RWPE2 (cell line): ENCODE results near the gene ZNF710.

ENCODE experiments used
- ATAC-seq: fragments of 200-7000 bp; cut with Tn5 transposase; 3 replicates; pipeline ENCODE4 v1.9.1; 2021; ENCODE audit warnings: low read depth
- DNase-seq: peaks from one replicate; pipeline ENCODE4 v3.0.0-alpha.2; 2020; ENCODE audit warnings: low spot score
- H3K27ac ChIP-seq: fragments of 450-650 bp; 2 replicates; pipeline ENCODE4 v1.5.1; 2017; ENCODE audit warnings: mild to moderate bottlenecking; ENCODE audit not compliant: poor library complexity, severe bottlenecking
- H3K27me3 ChIP-seq: fragments of 250-450 bp; sonication (Bioruptor Pico); 2 replicates; pipeline ENCODE4 v1.5.1; 2021; ENCODE audit warnings: mild to moderate bottlenecking, moderate library complexity; ENCODE audit not compliant: insufficient read depth, poor library complexity, severe bottlenecking
- H3K36me3 ChIP-seq: fragments of 250-450 bp; sonication (Bioruptor Pico); 2 replicates; pipeline ENCODE4 v1.5.1; 2020; ENCODE audit warnings: low read depth, mild to moderate bottlenecking, moderate library complexity
- H3K4me1 ChIP-seq: fragments of 250-450 bp; sonication (Bioruptor Pico); 2 replicates; pipeline ENCODE4 v1.5.1; 2021; ENCODE audit warnings: mild to moderate bottlenecking, moderate library complexity; ENCODE audit not compliant: insufficient read depth, poor library complexity, severe bottlenecking
- H3K4me3 ChIP-seq: fragments of 250-450 bp; sonication (Bioruptor Pico); 2 replicates; pipeline ENCODE4 v1.5.1; 2021; ENCODE audit warnings: mild to moderate bottlenecking, moderate library complexity; ENCODE audit not compliant: severe bottlenecking
- H3K9me3 ChIP-seq: fragments of 250-450 bp; sonication (Bioruptor Pico); 2 replicates; pipeline ENCODE4 v1.5.1; 2021; ENCODE audit warnings: mild to moderate bottlenecking, moderate library complexity; ENCODE audit not compliant: severe bottlenecking
- TF ChIP-seq, protein P1 (sequence below): fragments of 450-650 bp; IDR thresholded peaks from one replicate; pipeline ENCODE4 v1.5.1; 2017; ENCODE audit warnings: mild to moderate bottlenecking, moderate library complexity; ENCODE audit not compliant: poor library complexity, severe bottlenecking

ZNF710 gene

DNA sequence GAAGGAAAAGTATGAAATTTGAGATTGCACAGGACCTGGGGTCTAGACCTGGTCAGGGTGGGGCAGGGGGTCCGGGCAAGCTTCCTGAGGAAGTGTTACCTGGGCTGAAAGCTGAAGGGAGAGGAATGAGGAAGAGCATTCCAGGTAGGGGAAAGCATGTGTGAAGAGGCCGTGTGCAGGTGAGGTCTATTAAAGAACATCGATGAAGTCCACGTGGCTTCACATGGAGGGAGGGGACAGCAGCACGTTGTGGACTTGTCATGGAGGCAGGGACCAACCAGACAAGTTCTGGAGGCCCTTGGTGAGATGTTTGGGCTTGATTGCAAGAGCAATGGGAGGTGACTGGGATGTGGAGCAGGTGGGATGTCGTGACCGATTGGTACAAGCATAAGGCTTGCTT is 54.1 kb downstream of the ZNF710 start:
- TF ChIP-seq, protein P1, sequence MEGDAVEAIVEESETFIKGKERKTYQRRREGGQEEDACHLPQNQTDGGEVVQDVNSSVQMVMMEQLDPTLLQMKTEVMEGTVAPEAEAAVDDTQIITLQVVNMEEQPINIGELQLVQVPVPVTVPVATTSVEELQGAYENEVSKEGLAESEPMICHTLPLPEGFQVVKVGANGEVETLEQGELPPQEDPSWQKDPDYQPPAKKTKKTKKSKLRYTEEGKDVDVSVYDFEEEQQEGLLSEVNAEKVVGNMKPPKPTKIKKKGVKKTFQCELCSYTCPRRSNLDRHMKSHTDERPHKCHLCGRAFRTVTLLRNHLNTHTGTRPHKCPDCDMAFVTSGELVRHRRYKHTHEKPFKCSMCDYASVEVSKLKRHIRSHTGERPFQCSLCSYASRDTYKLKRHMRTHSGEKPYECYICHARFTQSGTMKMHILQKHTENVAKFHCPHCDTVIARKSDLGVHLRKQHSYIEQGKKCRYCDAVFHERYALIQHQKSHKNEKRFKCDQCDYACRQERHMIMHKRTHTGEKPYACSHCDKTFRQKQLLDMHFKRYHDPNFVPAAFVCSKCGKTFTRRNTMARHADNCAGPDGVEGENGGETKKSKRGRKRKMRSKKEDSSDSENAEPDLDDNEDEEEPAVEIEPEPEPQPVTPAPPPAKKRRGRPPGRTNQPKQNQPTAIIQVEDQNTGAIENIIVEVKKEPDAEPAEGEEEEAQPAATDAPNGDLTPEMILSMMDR: no peak
- DNase-seq (no peak), ATAC-seq (no peak)
- no peaks in the 10 kb centered on the region for H3K9me3 ChIP-seq
- H3K27ac ChIP-seq: no peak overlapping the region
- no peak overlapping the region for H3K4me3 ChIP-seq
- no peaks in the 10 kb centered on the region for H3K36me3 ChIP-seq
- H3K27me3 ChIP-seq: no peaks in the 10 kb centered on the region
- H3K4me1 ChIP-seq: peaks cover 7% of the 10 kb centered on the region

DNA sequence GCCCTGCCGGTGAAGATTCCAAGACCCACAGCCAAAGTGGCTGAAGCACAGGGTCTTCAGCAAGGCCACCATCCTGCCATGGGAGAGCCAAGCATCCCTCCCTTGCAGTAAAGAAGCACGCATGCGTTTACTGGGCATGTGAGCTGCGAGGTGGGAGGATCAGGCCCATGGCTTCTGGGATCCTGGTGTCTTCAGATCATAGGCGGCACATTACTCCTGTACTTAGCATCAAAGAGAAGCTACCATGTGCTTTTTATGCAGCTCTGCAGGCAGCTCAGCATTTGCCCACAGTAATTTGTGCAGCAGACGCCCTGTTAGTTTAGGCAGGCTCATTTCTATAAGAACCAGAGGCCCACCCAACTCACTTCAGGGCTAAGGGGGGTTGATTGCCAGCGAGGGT is 55.4 kb downstream of the ZNF710 start:
- Histone ChIP-seq H3K4me3 (no peak overlapping the region), H3K27ac (no peak overlapping the region), H3K9me3 (no peaks in the 10 kb centered on the region), H3K4me1 (peaks cover 17% of the 10 kb centered on the region), H3K27me3 (no peaks in the 10 kb centered on the region), H3K36me3 (no peaks in the 10 kb centered on the region)
- no peak for DNase-seq
- TF ChIP-seq, protein P1: no peak
- no peak for ATAC-seq

DNA sequence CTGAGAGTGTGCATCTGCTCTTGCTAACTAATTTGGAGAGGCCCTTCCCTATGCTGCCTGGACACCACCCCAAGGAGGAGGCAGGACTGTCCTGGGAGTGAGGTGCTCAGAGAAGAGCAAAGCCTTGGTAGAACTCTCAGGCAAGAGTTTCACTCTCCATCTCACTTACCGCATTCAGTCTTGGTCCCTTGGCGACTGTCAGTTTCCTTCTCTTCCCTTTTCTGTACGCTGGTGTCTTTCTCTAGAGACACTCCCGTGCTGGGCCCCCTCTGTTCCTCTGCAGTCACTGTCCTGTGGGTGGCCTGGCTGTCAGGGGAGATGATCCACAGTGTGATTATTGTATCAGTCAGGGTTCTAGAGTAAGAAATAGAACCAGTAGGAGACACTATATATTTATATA is 57.2 kb downstream of the ZNF710 start:
- Histone ChIP-seq H3K36me3 (no peaks in the 10 kb centered on the region), H3K27me3 (no peaks in the 10 kb centered on the region), H3K9me3 (no peaks in the 10 kb centered on the region), H3K4me1 (peaks cover 32% of the 10 kb centered on the region), H3K4me3 (no peak overlapping the region), H3K27ac (no peak overlapping the region)
- TF ChIP-seq, protein P1: no peak
- DNase-seq (no peak), ATAC-seq (no peak)

DNA sequence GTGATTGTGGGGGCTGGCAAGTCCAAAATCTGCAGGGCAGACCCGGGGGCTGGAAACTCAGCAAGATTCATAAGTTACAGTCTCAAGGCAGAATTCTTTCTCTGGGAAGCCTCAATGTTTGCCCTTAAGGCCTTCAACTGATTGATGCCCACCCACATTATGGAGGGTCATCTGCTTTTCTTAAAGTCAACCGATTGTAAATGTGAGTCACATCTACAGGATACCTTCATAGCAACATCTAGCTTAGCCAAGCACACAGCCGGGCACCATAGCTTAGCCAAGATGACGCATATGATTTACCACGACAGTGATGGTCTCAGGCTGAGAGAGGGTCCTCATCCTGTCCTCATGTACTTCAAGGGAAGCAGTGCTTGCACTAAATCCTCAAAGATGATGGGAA is 57.7 kb downstream of the ZNF710 start:
- no peak for DNase-seq
- peaks cover 32% of the 10 kb centered on the region for H3K4me1 ChIP-seq
- no peak overlapping the region for H3K4me3 ChIP-seq
- ATAC-seq: no peak
- TF ChIP-seq, protein P1: no peak
- no peaks in the 10 kb centered on the region for H3K27me3 ChIP-seq
- no peaks in the 10 kb centered on the region for H3K9me3 ChIP-seq
- peak overlapping the region; percentile 69 for H3K27ac ChIP-seq
- H3K36me3 ChIP-seq: no peaks in the 10 kb centered on the region

DNA sequence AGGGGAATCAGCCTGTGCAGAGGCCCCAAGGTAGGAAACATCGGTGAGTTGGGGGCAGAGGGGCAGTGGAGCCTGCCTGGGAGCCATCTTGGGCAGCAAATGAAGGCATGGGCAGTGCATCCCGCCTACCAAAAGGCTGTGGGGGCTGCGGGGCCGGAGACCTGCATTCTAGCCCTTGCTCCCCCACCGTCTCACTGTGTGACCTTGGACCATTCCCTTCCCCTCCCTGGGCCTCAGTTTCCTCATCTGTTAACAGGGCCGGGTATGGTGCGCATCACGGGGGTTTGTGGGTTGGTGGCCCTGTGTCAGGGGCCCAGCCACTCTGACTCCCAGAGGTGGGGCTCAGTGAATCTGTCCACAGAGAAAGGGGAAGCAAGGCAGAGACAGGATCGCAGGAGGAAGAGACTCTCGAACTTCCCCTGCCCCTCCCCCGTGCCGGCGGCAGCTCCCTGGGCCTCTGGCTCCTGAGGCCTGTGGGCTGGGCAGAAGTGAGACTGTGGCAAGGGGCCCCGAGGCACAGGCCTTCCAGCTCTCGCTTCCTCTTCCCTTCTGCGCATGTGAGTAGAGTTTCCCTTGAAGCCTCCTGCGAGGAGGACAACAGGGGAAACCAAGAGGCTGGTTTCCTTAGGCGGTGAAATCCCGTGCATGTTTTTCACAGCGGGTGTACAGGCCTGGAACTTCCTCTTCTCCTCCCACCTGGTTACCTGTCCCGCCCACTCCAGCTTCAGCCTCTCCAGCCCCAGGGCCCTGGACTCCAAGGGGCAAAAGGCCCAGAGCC is 58.3 kb downstream of the ZNF710 start:
- TF ChIP-seq, protein P1: no peak
- ATAC-seq: peak; percentile 19
- no peak overlapping the region for H3K4me3 ChIP-seq
- peaks cover 32% of the 10 kb centered on the region for H3K4me1 ChIP-seq
- peak overlapping the region; percentile 69 for H3K27ac ChIP-seq
- DNase-seq: no peak
- no peaks in the 10 kb centered on the region for H3K9me3 ChIP-seq
- H3K36me3 ChIP-seq: no peaks in the 10 kb centered on the region
- H3K27me3 ChIP-seq: no peaks in the 10 kb centered on the region
